LHCN-M2 (cell line): ENCODE data around the gene KRT4. TPM values are rescaled to one million over a fixed set of nuclear protein-coding genes. Genes with fewer than 3 reads are reported as not detected.

Experiments
- DNase-seq: peaks from one replicate; pipeline ENCODE4 v3.0.0-alpha.2; 2012; ENCODE audit warnings: low read depth
- total RNA-seq: library from RNA; depleted of rRNA; stranded (reverse); fragments of >200 nt; gene quantifications from 2 replicates; pipeline ENCODE4 v1.2.3, GENCODE V29; 2014

The KRT4 gene
- total RNA-seq, 1 experiment from 2014 or later: not detected

DNA sequence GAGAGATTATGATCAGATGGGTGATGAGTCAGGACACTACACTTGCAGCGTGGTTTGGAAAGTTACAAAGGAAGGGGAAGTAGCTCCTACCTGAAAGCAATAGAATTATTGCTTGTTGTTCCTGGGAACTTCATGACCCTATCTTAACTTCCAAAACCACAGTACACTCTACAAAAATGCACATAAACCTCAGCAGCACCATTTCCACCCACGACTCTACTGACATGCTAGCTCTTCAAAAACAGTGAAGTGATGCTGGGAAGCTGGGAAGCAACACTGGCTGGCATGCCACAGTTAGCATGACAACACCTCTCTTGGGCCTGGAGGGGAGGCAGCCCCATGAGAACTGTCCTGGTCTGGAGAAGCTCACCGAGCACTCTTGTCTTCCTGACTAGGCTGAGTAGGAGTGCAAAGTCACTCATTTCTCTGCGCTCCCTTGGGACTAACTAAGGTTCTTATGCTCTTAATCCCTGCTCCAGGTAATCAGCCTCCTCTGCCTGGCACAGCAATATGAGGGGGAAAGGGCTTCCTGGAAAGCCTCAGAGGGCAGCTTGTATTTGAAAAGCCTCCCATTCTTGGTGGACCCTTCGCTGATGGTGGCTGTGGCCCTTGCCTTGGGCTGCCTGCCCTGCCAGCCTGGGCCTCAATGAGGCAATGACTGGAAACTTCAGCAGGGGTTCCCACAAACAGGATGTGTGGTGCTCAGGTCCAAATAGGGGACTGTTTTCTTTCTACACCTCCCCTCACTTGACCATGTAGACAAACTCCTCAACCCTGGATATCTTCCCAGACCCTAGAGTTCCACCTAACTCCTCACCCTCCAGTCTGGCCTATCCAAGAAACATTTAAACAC is 19.2 kb downstream of the KRT4 start:
- no peak for DNase-seq

DNA sequence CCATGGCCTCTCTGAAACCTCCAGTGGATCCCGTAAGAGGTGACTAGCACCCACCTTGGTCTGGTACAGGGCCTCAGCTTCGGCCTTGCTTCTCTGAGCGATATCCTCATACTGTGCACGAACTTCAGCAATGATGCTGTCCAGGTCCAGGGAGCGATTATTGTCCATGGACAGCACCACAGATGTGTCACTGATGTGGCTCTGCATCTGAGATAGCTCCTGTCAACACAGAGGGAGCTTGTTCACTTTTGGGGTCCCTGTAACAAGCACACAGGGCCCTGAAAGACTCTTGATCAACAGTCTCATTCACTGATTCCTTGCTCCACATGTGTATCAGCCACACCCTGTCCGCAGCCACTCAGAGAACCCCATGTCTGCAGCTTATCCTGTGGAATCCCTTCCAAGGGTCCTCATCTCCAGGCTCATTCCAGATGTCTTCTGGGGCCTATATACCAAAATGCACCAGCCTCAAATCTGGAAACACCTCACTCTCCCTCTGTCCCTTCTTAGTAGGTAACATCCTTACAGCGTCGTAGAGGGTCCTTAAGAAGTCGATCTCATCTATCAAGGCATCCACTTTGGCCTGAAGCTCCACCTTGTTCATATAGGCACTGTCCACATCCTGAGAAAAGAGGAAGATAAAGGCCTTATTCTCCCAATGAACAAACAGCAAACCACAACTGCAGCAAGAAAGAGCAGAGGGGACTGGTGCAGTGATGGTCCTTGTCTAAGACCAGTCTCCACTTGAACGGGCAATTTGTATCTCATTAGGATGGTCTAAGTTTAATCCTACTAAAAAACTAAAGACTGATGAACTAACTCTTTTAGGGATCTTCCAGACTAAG is 21.5 kb downstream of the KRT4 start:
- DNase-seq: no peak

DNA sequence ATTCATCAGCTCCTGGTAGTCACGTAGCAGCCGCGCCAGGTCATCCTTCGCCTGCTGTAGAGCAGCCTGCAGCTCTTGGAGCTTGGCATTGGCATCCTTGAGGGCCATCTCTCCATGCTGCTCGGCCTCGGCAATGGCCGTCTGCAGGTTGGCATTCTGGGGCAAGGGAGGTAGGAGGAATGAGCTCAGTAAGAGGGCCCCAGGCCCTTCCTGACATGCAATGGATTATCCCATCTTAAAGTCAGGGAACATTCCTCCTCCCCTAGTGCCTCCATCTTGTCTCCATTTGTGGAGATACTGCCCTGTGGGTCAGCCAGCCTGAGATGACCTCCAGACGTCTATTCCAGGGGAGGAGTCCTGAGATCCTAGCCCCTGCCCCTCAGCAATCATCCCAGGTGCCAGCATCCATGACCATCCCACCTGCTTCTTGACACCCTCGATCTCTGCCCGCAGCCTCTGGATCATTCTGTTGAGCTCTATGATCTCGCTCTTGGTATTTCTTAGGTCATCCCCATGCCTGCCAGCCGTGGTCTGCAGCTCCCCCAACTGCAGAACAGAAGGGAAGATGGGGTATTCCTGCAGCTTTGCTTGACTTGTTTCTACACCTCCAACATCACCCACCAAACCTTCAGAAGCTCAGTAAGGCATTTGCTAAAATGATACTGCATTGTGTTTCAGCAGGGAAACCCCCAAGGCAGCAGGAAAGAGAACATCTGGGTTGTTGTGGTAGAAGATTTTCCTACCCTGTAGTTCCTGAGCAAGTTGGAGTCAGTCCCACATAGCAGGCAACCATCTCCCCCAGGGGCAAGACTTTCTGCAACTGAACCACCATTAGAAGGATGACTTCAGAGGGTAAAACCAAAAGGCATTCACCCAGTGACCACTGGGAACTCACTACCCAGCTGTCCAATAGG is 22.4 kb downstream of the KRT4 start:
- no peak for DNase-seq

DNA sequence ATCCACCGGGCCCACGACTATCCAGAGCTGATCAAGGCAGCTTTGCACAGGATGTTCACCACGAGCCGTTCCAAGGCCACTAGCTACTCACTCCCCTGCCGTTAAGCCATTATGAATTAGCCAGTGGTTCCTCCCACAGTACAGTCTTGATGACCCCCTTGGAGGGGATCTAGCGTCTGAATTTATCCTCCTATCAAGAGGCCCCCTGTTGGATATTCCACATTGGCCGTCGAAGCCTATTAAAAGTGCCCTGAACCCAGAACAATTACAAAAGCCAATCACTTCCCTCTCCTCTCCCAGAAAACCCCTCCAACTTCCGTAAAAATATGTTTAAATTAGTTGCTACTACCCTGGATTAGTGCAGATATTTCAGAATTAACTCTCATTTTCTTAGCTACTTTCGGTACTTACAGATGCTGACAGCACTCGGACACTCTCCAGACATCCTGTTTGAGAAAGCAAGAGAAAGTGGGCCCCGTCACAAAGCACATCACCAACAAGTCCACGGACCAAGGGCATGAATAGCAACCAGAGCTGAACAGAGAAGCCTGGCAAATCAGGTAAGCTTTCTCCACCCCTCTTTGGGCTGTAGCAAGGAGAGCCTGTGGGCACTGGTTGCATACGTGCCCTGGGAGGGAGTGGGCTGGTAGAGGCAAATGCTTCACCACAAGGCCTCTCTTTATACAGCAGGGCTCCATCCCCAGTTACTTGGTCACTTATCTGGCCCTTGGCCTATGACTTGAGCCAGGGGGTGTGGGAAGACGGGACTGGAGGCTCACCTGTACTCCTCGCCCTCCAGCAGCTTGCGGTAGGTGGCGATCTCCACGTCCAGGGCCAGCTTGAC is 23.3 kb downstream of the KRT4 start:
- DNase-seq: no peak

DNA sequence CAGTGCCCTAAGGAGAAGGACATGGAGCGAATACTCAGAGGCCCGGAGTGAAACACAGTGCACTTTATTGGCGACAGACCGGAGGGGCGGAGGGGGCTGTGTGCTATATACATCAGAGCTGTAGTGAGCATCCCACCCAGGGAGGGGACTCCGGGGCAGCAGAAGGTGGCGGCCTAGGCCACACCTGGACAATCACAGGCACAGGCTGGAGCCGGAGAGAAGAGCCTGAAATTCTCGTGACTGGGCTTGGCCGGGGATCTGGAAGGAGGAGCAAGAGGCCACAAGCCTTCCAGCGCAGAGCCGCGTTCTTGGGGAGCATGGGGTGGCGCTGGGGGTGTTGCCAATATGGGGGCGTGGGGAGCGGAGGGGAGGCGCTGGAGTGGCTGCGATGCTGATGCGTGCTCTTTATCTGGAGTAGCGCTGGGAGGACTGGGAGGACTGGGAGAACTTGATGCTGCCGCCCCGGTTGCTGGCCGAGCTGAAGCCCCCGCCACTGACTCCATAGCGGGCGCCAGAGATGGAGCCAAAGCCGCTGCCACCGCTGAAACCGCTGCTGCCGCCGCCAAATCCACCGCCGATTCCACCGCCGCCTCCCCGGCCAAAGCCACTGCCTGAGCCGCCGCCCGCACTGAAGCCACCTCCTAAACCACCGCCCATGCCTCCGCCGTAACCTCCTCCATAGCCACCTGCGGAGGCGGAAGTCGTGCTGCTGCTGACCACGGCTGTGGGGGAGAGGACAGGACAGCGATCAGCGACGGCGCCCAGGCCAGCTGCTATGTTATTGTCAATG is 24.1 kb downstream of the KRT4 start:
- no peak for DNase-seq

DNA sequence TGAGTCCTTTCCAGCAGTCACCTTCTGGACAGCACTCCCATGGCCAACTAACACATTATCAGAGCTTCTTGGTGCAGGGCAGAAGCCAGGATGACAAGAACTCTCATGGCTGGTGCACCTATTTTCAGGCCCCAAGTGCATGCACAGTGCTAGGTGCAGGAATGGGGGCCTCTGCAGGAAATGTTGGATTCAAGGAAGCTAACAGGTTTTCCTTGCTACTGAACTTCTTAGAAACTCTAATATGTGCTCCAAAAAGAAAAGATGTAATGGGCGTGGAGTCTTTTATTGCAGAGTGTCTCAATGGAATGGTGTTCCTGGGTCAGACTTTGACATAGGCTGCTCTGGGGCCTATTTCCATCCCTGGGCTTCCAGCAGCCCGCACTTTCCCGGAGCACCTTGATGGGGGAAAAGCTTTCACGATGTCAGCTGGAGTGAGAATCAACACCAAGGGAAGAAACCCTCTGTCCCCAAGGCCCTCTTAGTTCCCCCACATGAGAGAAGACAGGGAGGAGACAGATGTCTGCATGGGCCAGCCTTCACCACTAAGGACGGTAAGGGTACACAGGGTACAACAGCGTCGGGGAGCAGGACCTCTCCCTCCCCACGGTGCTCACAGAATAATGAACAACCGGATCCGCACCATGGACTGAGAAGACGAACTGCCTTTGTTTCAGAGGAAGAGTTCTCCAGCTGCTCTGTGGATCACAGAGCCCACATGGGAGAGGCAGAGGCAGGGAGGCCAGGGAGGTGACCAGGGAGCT is 24.9 kb downstream of the KRT4 start:
- DNase-seq: no peak

DNA sequence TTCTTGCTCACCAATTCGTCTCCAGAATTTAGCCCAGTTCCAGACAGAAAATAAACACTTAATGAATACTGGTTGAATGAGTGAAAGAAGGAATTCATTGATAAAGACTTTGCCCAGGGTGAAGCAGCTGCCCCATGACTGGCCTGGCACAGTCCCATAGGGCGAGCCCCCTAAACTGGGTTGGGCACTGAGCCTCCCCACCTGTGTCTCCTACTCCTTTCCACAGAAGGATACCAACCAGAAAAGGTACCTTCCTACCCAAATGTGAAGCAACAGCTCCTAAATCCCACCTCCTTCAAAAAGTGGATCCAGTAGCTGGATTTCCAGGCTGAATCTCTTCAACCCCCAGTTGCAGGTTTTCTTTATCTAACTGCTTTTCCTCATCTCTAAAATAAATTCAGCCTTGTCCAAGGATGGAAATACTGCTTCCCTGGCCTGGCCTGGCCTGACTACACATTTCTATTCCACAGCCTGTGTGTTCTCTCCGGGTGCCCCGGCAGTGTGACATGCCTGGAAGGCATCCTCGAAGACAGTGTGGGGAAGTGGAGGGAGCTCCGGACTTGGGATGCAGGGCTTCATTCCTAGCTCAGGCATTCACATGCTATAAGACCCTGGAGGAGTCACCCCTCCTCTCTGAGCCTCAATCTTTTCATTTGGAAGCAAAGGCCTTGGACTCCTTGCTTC is 25.6 kb downstream of the KRT4 start:
- no peak for DNase-seq

DNA sequence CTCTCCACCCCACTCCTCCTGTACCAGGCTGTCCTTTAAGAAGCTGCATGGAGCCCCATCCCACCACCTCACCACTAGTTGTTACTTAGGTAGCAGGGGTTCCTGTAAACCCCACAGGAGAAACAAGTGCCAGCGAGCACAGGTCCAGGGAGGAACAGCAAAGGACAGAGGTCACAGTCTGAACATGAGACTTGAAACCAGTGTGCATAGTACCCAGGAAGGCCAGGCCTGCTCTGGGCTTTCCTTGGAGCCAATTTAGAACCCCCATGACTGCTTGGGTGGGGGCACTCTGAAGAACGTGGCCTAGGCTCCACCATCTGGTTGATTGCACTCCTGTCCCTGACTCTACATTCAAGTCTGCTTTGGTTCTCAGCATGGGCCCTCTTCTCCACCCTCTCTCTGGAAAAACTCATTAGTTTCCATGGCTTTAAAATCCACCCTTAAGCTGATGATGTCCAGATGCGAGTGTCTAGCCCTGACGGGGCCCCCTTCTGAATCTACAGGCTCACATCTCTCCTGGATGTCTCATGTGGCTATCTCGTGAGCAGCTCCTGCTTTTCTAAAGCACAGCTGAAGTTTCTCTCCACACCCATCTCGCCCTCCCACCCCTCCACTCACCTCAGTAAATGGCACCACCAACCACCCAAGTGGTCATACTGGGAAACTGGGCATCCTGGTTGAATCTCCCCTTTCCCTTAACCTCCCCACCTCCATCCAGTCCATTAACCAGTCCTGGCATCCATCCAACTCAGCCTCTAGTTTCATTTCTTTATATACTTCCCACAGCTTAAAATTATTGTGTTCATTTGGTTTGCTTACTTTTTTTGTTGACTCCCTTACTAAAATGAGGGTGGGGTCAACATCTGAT is 26.4 kb downstream of the KRT4 start:
- DNase-seq: no peak

DNA sequence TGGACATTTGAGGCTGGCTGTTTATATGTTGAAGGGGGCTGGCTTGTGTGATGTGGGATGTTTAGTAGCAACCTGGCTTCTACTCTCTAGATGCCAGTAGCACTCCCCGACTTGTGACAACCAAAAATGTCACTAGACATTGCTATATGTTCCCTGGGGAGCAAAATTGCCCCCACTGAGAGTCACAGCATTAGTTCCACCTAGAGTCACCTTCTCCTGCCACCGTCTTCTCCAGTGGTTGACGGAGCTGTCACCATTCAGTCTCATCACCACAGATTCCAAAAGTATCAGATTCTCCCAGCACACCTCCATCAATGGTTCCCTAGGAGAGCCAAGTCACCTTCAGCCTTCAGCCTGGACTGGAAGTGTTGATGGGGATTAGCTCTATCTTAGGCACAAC is 29.0 kb downstream of the KRT4 start:
- no peak for DNase-seq

DNA sequence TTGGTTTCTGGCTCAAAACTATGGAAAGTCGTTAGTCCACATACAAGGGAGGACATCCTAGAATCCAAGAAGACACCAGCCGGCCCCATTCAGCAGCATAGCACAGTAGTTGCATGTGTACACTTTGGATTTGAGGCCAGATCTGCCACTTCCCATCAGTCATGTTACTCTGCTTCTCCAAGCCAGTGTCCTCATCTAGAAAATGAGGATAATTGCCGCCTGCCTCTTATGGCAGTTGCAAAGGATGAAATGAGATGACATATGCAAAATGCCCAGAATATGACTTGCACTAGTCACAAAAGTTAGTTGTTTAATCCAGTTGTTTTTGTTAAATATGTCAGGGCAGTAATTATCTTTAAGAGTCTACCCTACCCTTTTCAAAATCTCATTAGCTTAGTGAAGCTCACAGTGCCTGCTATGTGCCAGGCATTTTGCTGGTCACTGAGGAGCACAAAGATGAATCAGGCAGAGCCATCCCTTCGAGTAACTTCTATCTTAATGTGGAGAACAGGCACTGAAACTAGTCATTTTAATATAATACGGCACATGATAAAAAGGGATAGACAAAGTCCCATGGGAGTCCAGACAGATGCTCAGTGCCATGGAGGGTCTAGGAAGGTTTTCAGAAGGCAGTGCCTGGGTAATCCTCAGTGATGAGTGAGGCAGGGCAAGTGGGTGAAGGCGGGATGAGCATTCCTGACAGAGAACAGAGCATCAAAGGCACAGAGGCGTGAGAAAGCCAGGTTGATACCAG is 30.2 kb downstream of the KRT4 start:
- no peak for DNase-seq

DNA sequence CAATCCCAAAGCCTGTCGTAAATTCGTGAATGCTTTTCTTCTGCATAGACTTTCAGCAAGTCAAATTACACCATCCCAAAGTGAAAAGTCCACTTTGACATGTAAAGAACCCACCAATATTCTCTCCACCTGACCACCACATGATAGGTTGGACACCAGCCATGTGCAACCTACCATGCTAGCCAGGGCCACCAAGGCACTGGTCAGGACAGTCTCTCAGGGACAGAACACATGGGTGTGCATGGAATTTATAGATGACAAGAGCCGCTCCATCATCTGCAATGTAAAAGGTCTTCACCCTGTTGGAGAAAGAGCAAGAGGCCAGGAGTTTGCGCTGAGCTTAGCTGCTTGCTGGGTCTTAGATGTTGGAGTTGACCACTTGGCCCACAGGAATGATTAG is 31.4 kb downstream of the KRT4 start:
- no peak for DNase-seq

DNA sequence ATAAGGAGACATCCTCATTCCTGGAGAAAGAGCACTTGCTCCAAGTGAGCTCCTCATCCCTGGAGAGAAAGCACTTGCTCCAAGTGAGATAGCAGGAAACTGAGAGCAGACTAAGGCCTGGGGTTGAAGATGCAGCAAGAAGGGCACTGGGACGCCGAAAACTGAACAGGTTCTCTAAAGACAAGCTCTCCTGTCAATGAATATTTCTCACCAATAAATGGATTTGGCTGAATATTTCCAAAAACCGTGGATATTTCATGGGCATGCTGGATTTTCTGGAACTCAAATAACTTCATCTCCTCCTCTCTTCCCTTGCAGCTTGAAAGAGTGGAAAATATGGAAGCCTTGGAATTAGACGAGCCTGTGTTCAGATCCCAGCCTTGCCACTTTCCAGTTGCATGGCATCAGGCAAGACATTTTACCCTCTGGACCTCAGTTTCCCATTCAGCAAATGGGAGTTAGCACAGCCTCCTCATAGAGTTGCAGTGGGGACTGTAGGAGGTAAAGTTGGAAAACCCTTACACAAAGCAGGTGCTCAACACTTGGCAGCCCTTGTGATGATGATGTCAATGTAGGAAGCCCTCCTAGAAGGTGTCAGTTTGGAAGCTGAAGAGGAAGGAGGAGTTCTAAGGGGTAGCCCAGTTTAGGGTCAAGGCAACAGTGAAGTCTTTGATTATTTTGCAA is 32.4 kb downstream of the KRT4 start:
- DNase-seq: no peak

DNA sequence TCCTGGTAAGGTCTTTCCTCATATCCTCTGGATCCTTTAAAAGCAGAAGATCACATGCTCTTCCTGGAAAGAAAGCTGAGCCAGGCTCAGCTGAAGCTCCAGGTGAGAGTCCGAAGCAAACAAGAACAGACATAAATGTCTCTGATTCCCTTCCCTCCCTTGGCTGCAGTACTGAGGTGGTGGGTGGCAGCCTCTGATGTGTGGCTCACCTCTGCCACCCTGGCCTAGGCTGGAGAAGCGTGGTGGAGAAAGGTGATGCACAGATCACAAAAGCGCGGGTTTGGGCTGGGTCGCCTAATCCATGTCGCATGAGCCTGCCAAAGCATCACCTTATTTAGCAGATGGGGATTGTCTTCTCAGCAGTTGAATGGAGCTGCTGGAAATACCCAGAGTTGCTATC is 34.0 kb downstream of the KRT4 start:
- no peak for DNase-seq

DNA sequence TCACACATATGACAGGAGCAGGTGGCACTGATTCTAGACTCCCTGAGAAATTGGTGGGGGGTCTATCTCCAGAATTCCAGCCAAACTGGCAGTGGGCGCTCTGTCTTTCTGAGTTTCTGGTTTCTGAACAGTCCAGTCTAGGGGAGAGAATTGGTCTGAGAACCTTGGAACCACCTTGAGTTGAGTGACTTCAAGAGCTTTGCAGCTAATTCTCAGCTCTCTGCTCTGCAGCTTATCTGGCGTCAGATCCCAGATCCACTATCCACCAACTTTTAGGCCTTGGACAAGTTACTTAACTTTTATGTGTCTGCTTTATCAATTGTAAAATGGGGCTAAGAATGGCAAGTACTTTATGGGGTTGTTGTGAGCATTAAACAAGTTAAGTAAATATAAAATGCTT is 35.1 kb downstream of the KRT4 start:
- no peak for DNase-seq

DNA sequence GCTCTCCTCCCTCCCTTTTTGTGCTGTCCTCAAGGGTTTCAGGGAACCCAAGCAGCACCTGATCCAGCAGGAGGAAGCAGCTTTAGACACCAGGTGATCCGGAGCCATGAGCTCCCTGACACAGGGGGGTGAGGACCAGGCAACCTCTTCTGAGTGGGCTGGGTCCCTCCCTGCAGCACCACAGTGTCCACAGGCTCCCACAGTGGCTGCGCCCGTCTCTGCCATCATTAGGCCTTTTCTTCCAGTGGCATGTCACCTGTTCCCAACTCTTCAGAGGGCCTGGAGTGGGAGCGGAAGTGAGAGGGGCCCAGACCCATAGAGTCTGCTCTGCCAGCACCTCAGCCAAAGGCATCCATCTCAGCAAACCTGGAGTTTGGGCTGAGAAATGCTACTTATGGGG is 36.4 kb downstream of the KRT4 start:
- DNase-seq: no peak

DNA sequence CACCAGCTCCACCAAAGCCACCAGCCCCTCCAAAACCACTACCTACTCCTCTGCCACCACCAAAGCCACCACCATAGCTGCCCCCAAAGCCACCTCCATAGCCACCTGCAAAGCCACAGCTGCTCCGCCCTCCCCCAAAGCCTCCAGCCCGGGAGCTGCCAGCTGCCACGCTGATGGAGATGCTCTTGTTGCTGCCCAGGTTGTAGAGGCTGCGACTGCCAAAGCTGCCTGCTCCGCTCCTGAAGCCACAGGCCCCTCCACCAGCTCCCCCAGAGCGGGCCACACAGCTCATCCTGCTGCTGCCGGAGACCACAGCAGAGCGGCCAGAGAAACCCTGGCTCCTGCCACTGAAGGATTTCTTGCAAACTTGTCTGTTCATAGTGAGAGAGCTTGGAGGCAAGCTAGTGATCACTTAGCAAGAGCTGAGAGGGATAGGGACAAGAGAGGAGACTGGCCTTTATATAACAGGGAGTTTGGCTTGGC is 37.0 kb downstream of the KRT4 start, which contains the start of gene KRT76:
Gene KRT76 (minus strand): TSS at position 433 of the 483 bp plus-strand sequence. CDS start 54 bp downstream, at position 379.
- no peak for DNase-seq
